ENCODE results near the gene KCNQ1.

Gene KCNQ1

DNA sequence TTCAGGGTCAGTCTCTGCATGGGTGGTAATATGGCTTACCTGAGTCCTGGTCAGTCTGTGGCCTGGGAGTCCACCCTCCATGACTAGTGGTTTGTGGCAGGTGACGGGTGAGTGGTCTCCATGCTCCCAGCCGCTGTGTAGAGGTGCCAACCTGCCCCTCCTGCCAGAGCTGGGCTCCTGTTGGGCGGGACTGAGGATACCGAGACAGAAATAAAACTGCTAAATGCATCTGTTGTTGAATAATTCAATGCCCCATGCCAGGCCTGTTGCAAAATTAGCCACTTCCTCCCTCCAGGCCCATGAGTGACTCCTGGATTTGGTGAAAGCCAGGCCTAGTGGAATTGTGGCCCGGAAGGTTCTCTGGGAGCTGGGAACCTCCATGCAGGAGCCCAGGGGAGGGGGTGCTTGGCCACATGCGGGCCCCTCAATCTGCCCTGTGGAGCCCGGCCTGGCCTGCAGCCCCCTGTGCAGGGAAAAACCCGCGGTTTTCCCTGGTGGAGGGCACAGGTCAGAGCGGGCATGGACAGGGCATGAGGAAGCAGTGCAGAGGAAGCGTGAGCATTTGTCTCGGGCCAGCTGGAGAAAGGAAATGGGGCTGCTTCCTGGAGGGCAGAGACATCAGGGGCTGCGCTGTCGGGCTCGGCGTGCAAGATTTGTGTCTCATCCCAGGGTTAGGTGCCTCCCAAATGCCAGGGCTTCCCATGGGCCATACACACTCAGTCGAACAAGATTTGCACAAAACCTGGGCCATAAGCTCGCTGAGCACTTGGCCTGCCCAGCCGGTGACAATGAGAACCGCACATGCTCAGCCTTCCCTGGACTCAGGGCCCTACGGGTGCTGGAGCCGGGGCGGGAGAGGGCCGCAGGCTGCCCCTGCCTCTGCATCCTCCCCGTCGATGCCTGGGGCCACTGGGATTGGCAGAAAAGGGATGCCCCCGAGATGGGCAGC is 66.9 kb downstream of the KCNQ1 start:
- DNase-seq (ENCODE audit: low spot score) = no peak

DNA sequence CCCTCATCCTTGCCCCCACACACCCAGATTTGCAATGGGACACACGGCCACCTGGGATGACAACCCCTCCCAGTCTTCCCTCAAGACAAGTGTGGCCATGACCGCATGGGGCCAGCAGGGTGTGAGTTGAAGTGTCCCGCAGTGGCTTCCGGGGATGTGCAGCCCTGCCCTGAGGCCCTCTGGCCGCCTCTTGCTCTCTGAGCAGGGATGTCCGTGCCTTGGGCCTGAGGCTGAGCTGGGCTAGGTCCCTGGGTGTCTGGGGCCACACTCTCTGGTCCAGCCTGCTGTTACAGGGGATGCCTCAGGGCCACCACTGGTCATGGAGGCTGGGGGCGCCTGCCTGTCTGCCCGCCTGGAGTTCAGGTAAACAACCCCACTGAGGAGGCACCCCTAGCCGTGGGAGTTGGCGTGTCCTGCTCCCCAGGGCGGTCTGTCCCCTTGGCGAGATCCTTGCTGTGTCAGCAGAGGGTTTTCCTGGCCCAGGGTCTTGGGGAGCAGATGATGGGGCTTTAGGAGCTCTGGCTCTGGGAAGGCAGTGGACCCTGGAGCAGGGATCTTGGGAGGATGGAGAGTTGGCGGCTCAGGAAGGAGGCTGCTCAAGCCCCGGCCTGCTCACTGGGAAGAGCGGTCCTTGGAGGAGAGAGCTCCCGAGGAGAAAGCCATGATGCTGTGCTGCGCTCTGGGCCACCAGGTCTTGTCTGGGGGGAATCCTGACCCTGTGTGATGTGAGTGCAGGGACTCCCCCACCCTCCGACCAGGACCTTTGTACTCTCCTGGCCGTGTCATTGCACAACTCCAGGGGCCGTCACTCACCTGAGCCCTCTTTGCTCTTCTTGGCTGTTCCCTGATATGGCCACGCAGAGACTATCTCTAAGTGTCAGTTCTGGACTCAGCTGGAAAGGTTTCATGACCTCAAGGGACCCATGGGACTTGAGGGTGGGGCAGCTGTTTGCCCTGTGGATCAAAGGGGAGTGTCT is 67.9 kb downstream of the KCNQ1 start:
- DNase-seq (ENCODE audit: low spot score) = no peak

DNA sequence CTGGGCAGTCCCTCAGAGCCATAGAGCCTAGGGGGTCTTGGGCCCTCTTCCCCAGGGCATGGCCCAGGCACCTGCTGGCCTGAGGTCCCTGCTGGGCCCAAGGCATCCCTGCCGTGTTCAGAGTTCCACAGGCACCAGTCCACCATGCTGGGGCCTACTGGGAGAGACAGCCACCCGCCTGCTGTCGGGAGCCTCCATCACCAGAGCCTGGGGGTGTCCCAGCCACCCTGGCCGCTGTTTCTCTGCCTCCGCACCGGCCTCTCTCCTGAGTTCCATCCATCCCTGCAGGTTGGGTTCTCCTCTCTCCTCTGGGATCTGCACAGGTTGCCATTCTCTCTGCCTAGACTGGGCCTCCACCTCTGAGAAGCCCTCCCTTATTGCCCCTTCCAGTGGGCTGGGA is 68.6 kb downstream of the KCNQ1 start:
- no peak for DNase-seq (ENCODE audit: low spot score)

DNA sequence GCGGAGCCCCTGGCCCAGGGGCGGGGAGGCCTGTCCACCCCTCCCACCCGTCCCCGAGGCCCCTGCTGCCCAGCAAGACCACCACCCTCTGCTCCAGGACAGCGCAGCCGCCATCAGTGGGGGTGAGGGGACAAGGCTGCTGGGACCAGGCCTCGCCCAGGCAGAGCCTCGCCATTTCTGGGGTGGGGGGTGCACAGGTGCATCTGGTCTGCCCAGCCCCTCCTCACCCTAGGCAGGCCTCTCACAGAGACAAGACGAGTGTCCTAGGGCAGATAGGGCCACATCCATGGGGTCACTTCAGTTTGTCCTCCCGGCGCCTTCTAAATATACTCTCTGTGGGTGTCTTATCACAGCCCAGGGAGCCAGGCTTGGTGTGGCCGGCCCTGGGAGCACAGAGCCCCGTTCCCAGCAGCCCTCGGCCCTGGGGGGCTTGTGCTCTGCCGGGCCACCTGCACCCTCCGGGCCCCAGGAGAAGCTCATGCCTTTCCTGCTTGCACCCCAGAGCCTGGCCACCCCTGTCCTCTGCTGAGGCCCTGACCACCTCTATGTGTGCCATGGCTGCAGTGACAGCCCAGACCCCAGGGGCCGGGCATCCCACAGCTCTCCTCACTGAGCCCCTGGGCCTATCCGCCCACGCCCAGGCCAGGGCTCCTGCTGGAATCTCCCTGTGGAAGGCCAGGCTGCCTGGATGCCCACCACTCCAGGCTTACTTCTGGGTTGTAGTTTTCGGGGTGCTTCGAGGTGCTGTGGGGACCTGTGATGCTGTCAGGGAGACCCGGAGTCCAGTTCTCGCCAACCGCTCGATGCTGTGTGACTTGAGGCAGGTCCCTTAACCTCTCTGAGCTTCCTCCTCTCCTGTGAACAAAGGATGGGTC is 70.8 kb downstream of the KCNQ1 start:
- DNase-seq (ENCODE audit: low spot score) = no peak

DNA sequence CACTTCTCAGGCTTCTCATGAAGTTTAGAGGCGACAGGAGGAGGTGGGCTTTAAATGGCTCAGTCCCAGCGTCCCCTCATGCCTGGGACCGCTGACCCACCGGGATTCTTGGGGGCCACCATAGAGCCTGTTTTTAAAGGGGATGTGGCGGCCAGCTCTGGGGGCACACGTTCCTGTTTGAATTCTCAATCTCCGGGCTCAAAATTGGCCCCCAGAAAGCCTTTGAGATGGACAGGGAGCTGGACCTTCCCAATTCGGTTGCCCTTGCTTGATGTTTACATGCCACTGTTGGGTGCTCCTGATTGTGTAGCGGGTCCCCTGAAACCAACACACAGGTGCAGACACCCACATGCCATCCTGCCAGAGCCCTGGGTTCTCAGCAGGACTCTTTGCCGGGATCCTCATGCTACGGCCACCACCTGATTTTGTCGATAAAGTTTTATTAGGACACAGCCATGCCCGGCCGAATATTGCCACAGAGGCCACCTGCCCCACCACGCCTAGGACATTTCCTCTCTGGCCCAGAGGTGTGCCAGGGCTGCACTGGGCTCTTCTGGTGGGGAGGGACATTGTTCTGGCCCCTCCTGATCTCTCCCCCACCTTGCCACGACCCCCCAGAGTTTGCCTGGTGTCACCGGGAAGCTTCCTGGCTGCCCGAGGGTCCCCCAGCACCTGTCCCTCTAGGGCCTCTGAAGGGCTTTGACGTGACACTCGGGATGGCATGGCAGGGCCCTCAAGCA is 71.6 kb downstream of the KCNQ1 start:
- DNase-seq (ENCODE audit: low spot score) = no peak

DNA sequence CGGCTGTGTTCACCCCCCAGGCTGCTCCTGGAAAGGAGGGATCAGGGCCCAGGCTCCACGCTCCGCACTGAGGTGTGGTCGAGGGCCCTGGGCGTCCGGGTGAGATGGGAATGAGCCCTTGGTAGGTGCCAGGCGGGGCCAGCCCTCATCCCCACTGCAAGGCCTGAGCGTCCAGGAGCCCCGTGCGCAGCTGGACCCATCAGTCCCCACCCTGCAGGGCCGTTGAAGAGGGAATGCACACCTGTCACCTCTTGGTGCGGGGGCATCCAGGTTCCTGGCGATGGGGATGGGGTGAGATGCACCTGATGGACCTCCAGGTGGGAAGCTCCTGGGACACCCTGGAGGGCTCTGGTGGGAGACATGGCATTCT is 72.2 kb downstream of the KCNQ1 start:
- DNase-seq (ENCODE audit: low spot score) = no peak

DNA sequence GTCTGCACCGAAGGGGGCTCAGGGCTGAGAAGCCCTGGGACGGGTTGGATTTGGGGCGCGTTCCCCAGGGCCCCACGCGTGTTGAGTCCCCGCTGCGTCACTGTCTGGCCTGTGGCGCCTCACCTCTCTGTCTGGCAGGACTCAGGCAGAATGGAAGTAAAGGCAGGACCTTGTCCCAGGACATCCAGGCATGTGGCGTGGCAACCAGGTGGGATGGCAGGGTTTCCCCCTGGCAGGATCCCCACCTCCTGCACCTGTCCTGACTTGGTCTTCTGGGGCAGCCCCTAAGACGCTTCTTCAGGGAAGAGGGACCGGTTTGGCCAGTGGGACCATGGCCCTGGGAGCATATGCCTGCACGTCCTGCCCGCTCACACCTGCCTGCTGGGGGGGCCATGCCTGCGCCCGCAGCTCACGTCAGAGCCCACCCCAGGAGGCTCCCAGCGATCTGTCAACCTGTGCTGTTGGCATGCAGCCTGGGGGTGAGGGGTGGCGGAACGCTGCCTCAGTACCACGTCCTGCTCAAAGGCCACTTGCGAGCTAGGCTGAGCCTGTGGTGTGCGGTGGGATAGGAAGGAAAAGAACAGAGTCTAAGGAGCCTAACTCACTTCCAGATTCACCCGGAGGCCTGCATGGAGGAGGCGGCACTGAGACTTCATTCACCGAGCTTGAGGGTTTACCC is 72.7 kb downstream of the KCNQ1 start:
- DNase-seq (ENCODE audit: low spot score) = no peak

DNA sequence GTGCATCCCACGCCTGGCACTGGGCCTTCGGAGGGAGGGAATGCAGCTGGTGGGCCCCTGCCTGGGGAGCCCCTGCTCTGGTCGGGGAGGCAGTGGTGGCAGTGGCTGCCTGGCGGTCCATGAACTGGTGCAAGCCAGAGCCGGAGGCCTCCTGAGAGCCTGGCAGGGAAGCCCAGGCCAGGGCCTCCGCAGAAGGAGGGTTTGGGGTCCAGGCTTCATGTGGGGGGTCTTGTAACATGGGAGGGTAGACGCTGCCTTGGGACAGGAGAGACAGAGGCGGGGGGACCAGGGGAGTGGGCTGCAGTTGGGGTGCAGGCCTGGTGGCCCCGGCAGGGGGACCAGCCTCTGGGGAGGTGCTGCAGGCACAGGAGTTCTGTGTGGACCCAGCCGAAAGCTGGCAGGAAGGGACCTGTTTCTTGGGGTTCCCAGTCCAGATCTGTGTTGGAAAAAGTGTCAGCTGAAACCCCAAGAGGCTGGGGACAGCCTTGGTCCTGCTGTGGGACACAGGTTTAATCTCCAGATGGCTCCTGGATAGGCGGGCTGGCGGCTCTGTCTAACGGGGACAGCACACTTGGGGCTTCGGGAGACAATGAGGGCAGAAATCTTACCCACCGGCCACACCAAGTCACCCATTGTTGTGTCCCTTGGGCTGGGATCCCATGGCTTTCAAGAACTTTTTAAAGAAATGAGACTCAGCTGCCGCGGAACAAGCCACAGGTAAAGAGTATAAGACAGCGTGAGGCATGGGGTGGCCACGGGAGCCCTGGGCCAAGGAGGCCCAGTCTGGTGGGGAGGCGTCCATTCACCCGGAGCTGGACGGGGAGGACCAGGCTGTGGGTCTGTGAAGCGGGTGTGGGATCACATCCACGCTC is 73.5 kb downstream of the KCNQ1 start:
- DNase-seq (ENCODE audit: low spot score) = no peak

DNA sequence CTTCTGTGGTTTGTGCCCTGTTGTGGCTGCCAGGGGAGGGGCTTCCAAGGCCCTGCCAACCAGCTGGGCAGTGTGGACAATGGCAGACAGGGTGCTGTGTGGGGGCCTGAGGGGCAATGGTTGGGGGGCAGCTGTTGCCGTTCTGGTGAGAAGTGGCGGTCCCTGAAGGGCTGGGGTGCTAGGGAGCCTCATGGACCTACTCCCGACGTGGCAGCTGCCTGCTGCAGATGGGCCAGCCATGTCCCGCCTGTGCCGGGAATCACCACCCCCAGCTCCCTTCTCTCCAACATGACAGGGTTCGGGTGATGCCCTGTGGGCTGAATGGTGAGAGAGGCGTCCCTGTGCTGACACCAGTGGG is 74.2 kb downstream of the KCNQ1 start:
- DNase-seq (ENCODE audit: low spot score) = no peak

DNA sequence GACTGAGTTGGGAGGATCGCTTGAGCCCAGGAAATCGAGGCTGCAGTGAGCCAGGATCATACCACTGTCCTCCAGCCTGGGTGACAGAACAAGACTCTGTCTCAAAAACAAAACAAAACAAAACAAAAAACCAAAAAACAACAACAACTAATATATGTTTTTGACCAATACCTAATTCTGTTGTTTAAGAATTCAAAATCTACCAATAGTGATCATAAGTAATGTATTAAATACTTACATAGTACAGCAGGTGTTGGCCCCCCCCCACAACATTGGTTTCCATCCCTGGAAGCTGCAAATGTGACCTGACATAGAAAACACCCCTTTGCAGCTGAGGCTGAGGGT is 74.7 kb downstream of the KCNQ1 start:
- DNase-seq (ENCODE audit: low spot score) = no peak

DNA sequence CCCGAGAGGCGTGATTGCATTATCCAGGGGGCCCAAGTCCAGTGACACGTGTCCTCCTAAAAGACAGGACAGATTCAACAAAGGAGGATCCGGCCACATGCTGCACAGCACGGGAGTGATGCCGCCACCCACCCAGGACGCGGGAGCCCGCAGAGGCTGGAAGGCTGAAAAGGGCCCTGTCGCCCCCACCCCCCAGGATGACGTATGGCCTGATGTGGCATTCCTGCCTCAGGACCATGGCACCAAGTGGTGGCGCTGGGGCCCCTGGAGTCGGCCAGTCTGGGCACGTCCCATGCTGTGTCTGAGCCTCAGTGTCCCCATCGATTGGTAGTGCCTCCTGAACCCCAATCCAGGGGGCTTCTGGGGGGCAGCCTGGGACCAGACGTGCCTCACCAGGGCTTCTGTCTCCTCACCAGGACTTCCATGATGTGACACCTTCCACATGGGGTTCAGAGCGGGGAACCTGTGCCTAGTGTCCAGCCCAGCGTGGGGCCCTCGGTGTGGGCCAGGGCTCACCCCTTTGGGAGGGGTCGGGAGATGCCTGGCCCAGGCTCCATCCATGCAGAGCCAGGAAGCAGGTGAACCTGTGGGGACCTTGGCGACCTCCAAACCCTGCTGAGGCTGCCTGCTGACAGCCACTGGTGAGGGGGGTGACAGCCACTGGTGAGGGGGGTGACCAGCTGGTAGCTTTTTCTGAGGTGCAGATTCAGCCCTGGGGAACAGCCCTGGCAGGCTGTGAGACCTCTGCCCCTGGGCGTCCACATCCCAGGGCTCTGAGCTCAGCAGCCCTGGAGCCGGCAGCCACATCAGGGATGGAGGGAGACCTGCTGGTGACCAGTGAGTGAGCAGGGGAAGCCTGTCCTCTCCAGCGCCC is 75.3 kb downstream of the KCNQ1 start:
- no peak for DNase-seq (ENCODE audit: low spot score)

DNA sequence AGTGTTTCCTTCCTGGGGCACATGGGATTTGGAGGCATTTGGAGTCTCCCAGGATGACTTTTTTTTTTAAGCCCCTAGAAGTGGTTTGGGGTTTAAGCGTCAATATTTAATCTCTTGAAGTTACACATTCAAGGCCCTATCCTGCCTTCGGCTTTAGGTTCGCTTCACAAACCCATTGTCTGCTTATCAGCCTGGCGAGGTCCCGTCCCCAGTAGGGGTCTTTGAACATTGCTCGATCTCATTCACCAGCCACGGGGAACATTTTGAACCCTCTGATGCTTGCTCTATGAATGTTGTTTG is 75.9 kb downstream of the KCNQ1 start:
- DNase-seq (ENCODE audit: low spot score) = no peak

DNA sequence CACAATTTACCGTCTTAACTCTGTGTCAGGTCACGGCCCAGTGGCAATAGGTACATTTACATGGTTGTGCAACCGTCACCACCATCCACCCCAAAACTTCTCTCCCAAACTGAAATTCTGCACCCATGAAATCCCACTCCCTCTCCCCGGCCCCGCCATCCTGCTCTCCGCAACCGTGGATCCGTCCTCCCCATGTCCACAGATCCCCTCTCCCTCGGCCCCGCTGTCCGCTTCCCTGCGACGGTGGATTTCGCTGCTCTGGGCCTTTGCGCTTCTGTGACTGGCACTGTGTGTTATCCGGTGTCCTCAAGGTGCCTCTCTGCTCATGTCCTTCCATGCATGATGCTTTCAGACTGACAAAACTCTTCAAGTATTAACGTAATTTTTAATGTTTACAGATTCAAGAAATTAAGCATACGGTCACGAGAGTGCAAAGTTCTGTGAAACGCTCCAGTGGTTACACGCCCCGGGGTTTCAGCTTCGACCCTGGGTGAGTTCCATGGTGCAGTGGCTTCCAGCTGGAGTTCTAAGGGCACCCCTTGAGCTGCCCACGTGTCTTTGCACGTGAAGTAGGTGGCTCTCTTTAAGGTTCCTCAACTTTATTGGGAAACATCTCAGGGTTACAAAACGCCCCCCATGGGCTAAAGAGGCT is 76.4 kb downstream of the KCNQ1 start:
- no peak for DNase-seq (ENCODE audit: low spot score)

DNA sequence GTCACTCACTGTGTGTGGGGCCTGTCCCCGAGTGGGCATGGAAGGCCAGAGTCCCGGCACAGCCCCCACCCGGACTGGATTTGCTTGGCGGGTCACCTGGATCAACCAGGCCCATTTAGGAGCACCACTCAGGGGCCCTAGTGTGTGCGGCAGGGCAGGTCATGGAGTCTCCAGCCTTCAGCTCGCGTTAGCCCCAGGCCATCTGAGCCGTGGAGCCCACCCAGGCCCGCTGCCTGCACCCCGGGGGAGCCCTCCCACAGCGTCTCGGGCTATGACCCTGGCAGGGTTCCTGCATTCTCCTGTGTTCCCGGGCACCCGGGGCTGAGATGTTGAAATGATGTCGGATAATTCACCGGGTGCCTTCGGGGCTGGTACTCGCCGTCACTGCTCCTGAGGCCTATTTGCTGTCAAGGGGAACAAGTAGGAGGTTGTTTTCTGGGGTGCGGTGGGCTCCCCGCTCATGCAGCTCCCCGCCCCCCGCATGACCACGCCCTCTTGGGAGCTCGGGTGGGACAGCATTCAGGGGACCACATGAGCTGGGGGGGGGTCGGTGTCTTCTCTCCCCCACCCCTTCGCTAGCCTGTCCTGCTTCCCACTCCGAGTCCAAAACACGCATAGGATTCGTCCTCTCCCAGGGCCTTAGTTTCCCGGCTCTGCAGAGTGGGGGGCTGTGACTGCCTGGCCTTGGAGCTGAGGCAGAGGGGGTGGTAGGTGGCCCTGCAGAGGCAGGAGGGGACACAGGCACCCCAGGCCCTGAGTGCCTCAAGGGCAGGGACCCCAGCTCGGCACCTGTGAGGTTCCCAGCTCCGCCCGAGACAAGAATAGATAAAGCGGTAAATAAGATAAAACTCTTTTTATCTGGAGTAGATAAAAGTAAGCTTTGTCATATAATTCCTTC is 77.2 kb downstream of the KCNQ1 start:
- DNase-seq (ENCODE audit: low spot score) = no peak

DNA sequence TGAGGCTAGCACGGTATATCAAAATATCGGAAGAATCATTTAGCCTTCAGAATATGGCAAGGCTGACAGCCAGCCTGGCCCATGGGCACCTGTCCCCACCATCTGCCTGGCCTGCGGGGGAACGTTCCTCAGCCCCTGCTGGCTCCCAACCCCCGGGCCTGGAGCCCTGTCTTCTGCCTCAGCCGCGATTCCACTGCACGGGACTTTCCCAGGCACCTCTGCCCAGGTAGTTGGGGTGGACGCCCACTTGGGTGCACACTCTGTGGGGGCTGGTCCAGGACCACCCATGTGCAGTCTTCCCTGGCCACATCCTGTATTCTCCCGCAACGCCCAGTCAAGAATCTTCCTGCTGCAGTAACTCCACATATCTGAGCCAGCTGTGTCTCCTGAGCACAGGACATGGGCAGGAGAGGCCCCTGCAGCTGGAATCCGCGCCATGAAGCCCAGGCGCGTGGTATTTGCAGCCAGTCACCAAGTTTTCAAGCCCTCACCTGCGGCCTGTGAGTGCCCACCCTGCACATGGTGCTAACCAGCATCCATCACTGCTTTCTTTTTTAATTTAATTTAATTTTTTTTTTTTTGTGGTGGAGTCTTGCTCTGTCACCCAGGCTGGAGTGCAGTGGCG is 77.9 kb downstream of the KCNQ1 start:
- no peak for DNase-seq (ENCODE audit: low spot score)

DNA sequence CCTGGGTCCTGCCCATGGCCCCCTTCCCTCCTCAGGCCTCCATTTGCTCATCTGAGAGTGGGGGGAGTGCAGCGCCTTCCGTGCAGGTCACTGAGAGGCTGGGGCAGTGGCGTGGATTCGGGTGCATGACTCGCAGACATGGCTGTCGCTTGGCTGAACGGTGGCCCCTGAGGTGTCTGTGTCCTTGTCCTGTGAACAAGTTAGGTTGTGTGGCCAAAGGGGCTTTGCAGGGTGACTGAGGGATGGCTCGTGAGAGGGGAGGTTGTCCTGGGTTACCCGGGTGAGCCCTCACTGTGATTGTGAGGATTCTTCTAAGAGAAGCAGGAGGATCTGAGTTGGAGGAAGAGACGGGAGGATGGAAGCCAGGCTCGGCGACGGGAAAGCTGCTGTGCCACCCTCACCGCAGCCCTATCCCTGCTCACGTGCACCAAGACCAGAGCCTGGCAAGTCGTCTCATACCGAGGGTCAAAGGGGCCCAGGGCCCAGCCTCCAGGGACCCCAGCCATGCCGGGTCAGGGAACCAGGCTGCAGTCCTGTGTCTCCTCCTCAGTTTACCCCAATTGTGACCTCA is 79.1 kb downstream of the KCNQ1 start:
- DNase-seq (ENCODE audit: low spot score) = no peak

Data from CD4-positive, alpha-beta T cell treated with Interleukin-15 for 4 hours (primary cell).